Stomach (tissue), 9 donors: Measurements from ENCODE around the gene RRBP1. TPM values are rescaled to one million over a fixed set of nuclear protein-coding genes. Genes with fewer than 3 reads are reported as not detected.
"Not testable (repeated sequence)": the region's sequence is repeated elsewhere in the genome, so short reads cannot be mapped to it uniquely, and the experiment has no call there.

Experiments
- DNase-seq, 2 donors: peaks; one replicate each; pipeline versions ENCODE4 v3.0.0 to v3.0.0-alpha.2; 2013 to 2019
- H3K27ac ChIP-seq, 5 donors: fragments of 200-600 bp in 4 of 5; sonication (generic) in 4 of 5; one replicate each; pipeline ENCODE4 v1.5.1; 2013 to 2019; ENCODE audit warnings: mild to moderate bottlenecking in 1 of 5, moderate library complexity in 1 of 5
- H3K27me3 ChIP-seq, 3 donors: fragments of 200-600 bp; sonication (generic); one replicate each; pipeline ENCODE4 v1.5.1; 2017 to 2019; ENCODE audit warnings: mixed run types in 1 of 3
- H3K36me3 ChIP-seq, 4 donors: fragments of 200-600 bp; sonication (generic); 1 replicate in 3 of 4; 2 replicates in 1 of 4; pipeline ENCODE4 v1.5.1; 2016 to 2019
- H3K4me1 ChIP-seq, 4 donors: fragments of 200-600 bp; sonication (generic); one replicate each; pipeline ENCODE4 v1.5.1; 2016 to 2019
- H3K4me3 ChIP-seq, 4 donors: fragments of 200-600 bp; sonication (generic) in 3 of 4; one replicate each; pipeline ENCODE4 v1.5.1; 2016 to 2019; ENCODE audit warnings: mild to moderate bottlenecking in 1 of 4
- H3K9me3 ChIP-seq, 4 donors: fragments of 200-600 bp; sonication (generic); one replicate each; pipeline ENCODE4 v1.5.1; 2016 to 2019
- CTCF ChIP-seq, 7 experiments: fragments of 450-650 bp in 4 of 7; fragments of 200-600 bp in 3 of 7; sonication (generic) in 3 of 7; IDR thresholded peaks; one replicate each; pipeline ENCODE4 v1.5.1; 2016 to 2019; ENCODE audit warnings: antibody characterized with exemption in 7 of 7, control low read depth in 2 of 7, mild to moderate bottlenecking in 1 of 7
- EP300 ChIP-seq: sonication (generic); formaldehyde crosslinking; IDR thresholded peaks from one replicate; pipeline ENCODE4 v1.6.1; 2017; ENCODE audit warnings: antibody characterized with exemption
- POLR2A ChIP-seq, 4 donors: fragments of 450-650 bp; IDR thresholded peaks; one replicate each; pipeline ENCODE4 v1.6.1; 2016; ENCODE audit warnings: antibody characterized with exemption in 4 of 4, control low read depth in 2 of 4, mild to moderate bottlenecking in 1 of 4, moderate library complexity in 1 of 4
- POLR2AphosphoS5 ChIP-seq, 3 donors: sonication (generic); formaldehyde crosslinking; IDR thresholded peaks; one replicate each; pipeline ENCODE4 v1.6.1; 2016; ENCODE audit warnings: antibody characterized with exemption in 3 of 3
- WGBS, 5 donors: extraction: QIAGEN DNeasy Blood & Tissue Kit in 3 of 5; methylation state at CpG; one replicate each; pipeline versions ENCODE4 v1.1.5 to v1.1.7; 2013 to 2018; 5-methylcytosine and 5-hydroxymethylcytosine counted together
- intact Hi-C: fragments of 100-400 bp; cut with DNase I; formaldehyde crosslinking; loops from one replicate; pipeline ENCODE4 v1.15.1; 2023; ENCODE audit warnings: low total_unique reads
- polyA plus RNA-seq, 3 donors: library from polyadenylated mRNA; stranded (reverse); fragments of 200-250 nt; gene quantifications; one replicate each; pipeline ENCODE4 v1.2.3, GENCODE V29; 2013
- total RNA-seq, 5 donors: library from RNA; depleted of rRNA; stranded (reverse); fragments of >200 nt; gene quantifications; one replicate each; pipeline versions ENCODE4 v1.1.0 to v1.2.3, GENCODE V29; 2014 to 2016
- donor health status: healthy with polysubstance abuse.
- donor health status: Bipolar disorder and iron deficiency.
- donor health status: healthy.

Gene RRBP1
- total and polyA plus RNA-seq, 8 donors: 34.4 to 456 (median 132) TPM

GRCh38 chr20:17708675-17709360 lies 26.8 kb upstream of the RRBP1 start:
- intact Hi-C loops: no loop called here
- no peaks in the 10 kb centered on the region for H3K36me3 ChIP-seq
- peak in 1 of 2 donors; percentile 42 for DNase-seq
- H3K9me3 ChIP-seq: no peaks in the 10 kb centered on the region
- H3K27me3 ChIP-seq: no peaks in the 10 kb centered on the region
- WGBS, 5 donors: 42 to 63% (median 53%) methylated on average over 7 of the region's 7 CpGs
- no peak overlapping the region for H3K4me3 ChIP-seq
- peaks cover 14 to 43% (median 20%) of the 10 kb centered on the region in 4 donors for H3K4me1 ChIP-seq
- H3K27ac ChIP-seq: peak overlapping the region in 1 of 5 donors; percentile 36
- TF ChIP-seq EP300 (no peak), POLR2A (IDR thresholded peaks at IDR 0.05) (no peak), CTCF (IDR thresholded peaks at IDR 0.05) (no peak), POLR2AphosphoS5 (IDR thresholded peaks at IDR 0.05) (peak in 1 of 3 donors; percentile 18)

GRCh38 chr20:17707951-17708350 lies 25.9 kb upstream of the RRBP1 start:
- Histone ChIP-seq H3K4me1 (peaks cover 14 to 43% (median 20%) of the 10 kb centered on the region in 4 donors), H3K27ac (peak overlapping the region in 1 of 5 donors; percentile 36)
- DNase-seq, H3K9me3 ChIP-seq, H3K36me3 ChIP-seq, H3K27me3 ChIP-seq, intact Hi-C loops, H3K4me3 ChIP-seq: not testable (repeated sequence)
- 85 to 88% (median 87%) methylated on average over 3 of the region's 3 CpGs for WGBS, 5 donors

- Histone ChIP-seq H3K27me3 (no peaks in the 10 kb centered on the region), H3K4me1 (peaks cover 14 to 36% (median 20%) of the 10 kb centered on the region in 4 donors), H3K4me3 (no peak overlapping the region), H3K36me3 (no peaks in the 10 kb centered on the region), H3K9me3 (no peaks in the 10 kb centered on the region), H3K27ac (no peak overlapping the region)
- intact Hi-C loops: no loop called here
- no peak for TF ChIP-seq CTCF (IDR thresholded peaks at IDR 0.05)
- no peak for TF ChIP-seq POLR2AphosphoS5 (IDR thresholded peaks at IDR 0.05)
- no peak for TF ChIP-seq EP300
- no peak for TF ChIP-seq POLR2A (IDR thresholded peaks at IDR 0.05)
- WGBS, 5 donors: 65 to 100% (median 93%) methylated on average over 2 to 3 of the region's 3 CpGs
- no peak for DNase-seq
Measured at GRCh38 chr20:17706632-17707031, 24.6 kb upstream of the RRBP1 start.

GRCh38 chr20:17705916-17706315 lies 23.9 kb upstream of the RRBP1 start:
- Histone ChIP-seq H3K27ac (no peak overlapping the region), H3K4me1 (peaks cover 10 to 29% (median 17%) of the 10 kb centered on the region in 4 donors), H3K27me3 (no peaks in the 10 kb centered on the region), H3K9me3 (no peaks in the 10 kb centered on the region), H3K4me3 (no peak overlapping the region), H3K36me3 (no peaks in the 10 kb centered on the region)
- no peak for DNase-seq
- TF ChIP-seq POLR2AphosphoS5 (IDR thresholded peaks at IDR 0.05): no peak
- TF ChIP-seq EP300: no peak
- WGBS, 5 donors: 74 to 95% (median 91%) methylated on average over 4 of the region's 4 CpGs
- intact Hi-C loops: no loop called here

- H3K4me3 ChIP-seq: no peak overlapping the region
- H3K4me1 ChIP-seq: peaks cover 3 to 23% (median 7%) of the 10 kb centered on the region in 4 donors
- no peak for TF ChIP-seq POLR2A (IDR thresholded peaks at IDR 0.05)
- no peak for TF ChIP-seq POLR2AphosphoS5 (IDR thresholded peaks at IDR 0.05)
- TF ChIP-seq CTCF (IDR thresholded peaks at IDR 0.05): no peak
- no peak for TF ChIP-seq EP300
- 90 to 97% (median 96%) methylated on average over 5 of the region's 5 CpGs for WGBS, 5 donors
- intact Hi-C loops: no loop called here
- H3K9me3 ChIP-seq: no peaks in the 10 kb centered on the region
- no peak overlapping the region for H3K27ac ChIP-seq
- no peaks in the 10 kb centered on the region for H3K27me3 ChIP-seq
- H3K36me3 ChIP-seq: no peaks in the 10 kb centered on the region
- DNase-seq: no peak
Measured at GRCh38 chr20:17704589-17705317, 22.7 kb upstream of the RRBP1 start.
